Peyer's patch (tissue), 4 donors: ENCODE data around the gene SGMS1.

Experiments used
- POLR2A ChIP-seq, 2 donors: fragments of 450-650 bp; IDR thresholded peaks; one replicate each; pipeline ENCODE4 v1.5.1; 2017; ENCODE audit warnings: antibody characterized with exemption in 2 of 2, mild to moderate bottlenecking in 2 of 2, moderate library complexity in 2 of 2
- TF ChIP-seq, protein P1 (sequence below), 6 experiments: fragments of 450-650 bp in 4 of 6; fragments of 200-600 bp in 2 of 6; sonication (generic) in 1 of 6; IDR thresholded peaks; one replicate each; pipeline ENCODE4 v1.5.1; 2017 to 2019; ENCODE audit warnings: antibody characterized with exemption in 6 of 6, mild to moderate bottlenecking in 3 of 6, moderate library complexity in 1 of 6

DNA sequence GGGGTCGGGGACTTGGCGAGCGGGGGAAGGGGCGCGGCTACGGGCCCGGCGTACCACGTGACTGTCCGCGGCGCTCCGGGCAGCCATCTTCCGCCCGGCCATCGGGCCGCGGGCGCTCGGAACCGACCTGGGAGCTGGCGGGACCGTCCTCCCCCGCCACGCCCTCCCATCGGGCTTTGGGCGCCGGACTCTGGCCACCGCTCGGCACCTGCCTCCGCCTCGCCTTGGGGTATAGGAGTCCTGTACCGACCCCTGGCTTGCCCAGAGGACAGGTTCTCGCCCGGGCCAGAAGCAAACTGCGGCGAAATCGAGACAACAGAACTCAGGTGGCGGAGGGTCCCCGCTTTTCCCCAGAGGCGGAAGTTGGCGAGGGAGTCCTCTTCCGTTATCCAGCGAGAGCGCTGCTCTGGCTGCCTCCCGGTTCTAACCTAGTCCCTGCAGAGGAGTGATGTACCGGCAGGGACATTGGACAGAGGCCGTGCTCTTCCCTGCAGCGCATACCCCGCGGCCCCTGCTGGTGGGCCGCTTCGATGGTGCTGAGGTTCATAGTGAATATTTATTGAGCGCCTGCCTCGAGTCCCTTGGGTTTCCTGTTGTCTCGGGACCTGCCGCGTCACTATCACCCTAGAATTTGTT lies 1.2 kb upstream of the SGMS1 start:
- peak in 1 of 2 donors; percentile 65 for TF ChIP-seq POLR2A (IDR thresholded peaks at IDR 0.05)
- TF ChIP-seq, protein P1, sequence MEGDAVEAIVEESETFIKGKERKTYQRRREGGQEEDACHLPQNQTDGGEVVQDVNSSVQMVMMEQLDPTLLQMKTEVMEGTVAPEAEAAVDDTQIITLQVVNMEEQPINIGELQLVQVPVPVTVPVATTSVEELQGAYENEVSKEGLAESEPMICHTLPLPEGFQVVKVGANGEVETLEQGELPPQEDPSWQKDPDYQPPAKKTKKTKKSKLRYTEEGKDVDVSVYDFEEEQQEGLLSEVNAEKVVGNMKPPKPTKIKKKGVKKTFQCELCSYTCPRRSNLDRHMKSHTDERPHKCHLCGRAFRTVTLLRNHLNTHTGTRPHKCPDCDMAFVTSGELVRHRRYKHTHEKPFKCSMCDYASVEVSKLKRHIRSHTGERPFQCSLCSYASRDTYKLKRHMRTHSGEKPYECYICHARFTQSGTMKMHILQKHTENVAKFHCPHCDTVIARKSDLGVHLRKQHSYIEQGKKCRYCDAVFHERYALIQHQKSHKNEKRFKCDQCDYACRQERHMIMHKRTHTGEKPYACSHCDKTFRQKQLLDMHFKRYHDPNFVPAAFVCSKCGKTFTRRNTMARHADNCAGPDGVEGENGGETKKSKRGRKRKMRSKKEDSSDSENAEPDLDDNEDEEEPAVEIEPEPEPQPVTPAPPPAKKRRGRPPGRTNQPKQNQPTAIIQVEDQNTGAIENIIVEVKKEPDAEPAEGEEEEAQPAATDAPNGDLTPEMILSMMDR (IDR thresholded peaks at IDR 0.05) = peak; percentile 41 to 68 (median 60)
